GM08714 (cell line): ENCODE results near the gene MYBPH.

ENCODE experiments used
- H3K4me3 ChIP-seq: fragments of 200-500 bp; sonication (Bioruptor generic); 2 replicates; pipeline ENCODE4 v1.5.1; 2014; ENCODE audit warnings: mild to moderate bottlenecking, low read length, inconsistent platforms
- ZNF274 ChIP-seq: IDR thresholded peaks from 2 replicates; pipeline ENCODE4 v1.6.1; 2012; ENCODE audit warnings: mild to moderate bottlenecking, low read depth, low read length

MYBPH gene, protein sequence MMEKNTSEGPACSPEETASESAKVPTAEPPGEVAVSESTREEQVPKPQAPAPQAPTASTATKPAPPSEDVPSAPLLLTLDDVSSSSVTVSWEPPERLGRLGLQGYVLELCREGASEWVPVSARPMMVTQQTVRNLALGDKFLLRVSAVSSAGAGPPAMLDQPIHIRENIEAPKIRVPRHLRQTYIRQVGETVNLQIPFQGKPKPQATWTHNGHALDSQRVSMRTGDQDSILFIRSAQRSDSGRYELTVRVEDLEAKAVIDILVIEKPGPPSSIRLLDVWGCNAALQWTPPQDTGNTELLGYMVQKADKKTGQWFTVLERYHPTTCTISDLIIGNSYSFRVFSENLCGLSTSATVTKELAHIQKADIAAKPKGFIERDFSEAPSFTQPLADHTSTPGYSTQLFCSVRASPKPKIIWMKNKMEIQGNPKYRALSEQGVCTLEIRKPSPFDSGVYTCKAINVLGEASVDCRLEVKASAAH

DNA sequence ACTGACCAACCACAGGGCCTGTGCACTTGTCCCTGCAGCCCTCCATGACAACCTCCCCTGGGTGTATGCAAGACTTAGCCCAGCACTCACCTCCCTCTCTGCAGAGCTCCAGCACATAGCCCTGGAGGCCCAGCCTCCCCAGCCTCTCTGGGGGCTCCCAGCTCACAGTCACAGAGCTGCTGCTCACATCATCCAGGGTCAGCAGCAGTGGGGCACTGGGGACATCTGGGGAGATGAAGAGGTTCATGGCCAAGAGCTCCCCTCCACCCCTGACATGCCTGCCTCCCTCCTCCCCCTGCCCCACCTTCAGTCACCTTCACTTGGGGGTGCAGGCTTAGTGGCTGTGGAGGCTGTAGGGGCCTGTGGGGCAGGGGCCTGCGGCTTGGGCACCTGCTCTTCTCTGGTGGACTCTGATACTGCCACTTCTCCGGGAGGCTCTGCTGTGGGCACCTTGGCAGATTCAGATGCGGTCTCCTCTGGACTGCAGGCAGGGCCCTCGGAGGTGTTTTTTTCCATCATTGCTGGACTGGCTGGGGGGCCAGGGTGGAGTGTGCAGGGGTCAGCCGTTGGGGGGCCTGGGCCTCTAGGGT is at the start of gene MYBPH:
MYBPH (minus strand) TSS at position 590 of the 590 bp plus-strand sequence; CDS start at position 519, 71 bp downstream.
- no peak for TF ChIP-seq ZNF274
- no peak within 1 kb of the TSS for H3K4me3 ChIP-seq

DNA sequence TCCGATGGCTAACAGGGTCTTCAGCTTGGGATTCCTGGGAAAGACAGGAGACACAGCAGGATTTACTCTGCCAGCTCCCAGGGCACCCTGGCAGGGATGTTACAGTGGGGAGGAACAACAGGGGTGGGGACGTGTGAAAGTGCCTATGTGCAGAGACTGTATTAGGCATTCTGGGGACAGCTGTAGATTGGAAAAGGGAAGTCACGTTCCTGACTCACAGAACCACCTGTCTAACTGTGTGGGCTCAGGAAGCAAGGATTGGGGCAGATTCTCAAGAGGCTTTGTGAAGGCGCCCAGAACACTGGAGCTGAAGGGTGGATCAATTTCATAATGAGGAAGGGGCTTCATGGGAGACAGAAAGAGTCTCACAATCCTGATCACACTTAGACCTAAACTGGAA is 49.4 kb upstream of the MYBPH start:
- TF ChIP-seq ZNF274, result no peak
- H3K4me3 ChIP-seq, result no peak overlapping the region

DNA sequence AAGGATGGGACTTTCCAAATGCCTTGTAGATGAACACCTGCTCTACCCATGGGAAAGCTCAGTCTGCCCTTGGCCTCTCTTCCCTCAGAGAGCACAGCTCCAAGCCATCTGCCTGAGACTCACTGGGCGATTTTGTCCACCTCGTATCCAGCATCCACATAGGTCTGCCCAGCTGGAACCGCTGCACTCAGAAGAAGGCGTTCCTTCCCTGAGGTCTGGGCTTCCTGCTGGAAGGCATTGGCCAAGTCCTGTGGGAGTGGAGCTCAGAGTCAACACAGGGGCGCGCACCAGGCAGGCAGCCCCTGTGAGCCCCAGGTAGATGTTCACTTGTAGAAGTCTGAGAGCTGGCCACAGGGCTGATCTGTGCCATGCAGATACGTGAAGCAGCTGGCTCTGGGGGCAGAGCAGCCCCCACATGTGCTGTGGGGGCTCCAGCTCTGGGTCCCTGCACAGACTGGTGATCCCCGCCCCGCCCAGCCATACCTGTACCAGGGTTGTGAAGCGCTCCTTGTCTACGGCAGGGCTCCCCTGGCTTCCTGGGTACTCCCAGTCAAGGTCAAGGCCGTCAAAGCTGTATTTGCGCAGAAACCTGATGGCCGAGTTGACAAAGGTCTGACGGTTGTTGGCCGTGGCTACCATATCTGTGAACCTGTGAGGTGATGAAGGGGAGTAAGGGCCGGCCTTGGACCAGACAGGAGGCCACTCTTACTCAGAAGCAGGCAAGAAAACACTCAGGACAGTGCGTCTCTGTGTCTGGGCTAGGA is 47.6 kb upstream of the MYBPH start:
- H3K4me3 ChIP-seq, result no peak overlapping the region
- TF ChIP-seq ZNF274, result no peak

DNA sequence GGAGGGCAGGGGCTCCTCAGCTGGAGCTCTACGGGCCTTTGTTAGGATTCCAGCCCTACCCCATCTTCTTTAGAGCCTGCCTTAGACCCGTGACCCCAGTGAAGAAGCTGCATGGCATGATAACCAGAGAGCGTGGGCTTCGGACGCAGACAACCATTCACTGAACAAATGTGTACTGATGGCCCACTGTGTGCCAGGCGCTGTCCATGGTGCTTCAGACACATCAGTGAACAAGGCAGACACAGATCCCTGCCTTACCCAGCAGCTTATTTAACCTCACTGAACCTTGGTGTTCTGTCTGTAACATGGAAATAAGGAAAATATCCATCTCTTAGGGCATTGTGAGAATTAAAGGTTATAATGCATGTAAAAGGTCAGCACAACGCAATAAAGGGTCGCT is 44.3 kb upstream of the MYBPH start:
- no peak overlapping the region for H3K4me3 ChIP-seq
- TF ChIP-seq ZNF274, result no peak

DNA sequence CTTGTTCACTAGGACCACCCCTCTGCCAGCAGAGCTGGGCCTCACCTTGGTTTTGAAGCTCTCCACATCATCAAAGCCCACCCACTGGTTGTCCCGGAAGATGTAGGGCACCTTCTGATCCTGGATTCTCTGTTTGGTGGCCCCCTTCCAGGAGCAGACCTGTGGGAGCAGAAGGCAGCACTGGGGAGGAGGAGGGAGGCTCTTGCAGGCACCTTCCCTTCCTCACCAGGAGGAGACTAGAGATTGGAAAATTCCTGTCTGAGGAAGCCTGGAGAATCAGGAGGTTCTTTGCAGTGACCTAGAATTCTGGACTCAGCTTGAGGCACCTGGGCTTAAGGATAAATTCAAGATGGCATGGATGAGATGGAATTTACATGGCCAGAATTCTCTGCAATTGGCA is 43.5 kb upstream of the MYBPH start:
- H3K4me3 ChIP-seq, result no peak overlapping the region
- TF ChIP-seq ZNF274, result no peak

DNA sequence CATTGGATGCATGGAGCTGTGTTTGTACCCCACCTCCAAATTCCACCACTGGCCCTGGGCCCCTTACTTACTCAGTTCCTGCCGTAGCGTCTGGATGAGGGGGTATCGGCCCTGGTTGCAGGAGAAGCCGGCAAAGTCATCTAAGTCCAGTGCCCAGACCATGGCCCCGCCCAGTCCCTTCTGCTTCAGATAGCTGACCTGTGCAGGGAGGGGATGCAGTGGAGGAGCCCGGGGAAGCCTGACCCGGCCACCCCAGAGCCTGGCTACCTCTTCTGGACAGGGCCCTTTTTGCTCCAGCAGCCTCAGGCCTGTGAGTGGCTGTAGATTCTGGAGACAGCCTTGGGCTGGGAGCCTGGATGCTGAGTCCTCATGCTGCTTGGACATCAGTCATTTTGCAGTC is 42.0 kb upstream of the MYBPH start:
- H3K4me3 ChIP-seq, result no peak overlapping the region
- no peak for TF ChIP-seq ZNF274

DNA sequence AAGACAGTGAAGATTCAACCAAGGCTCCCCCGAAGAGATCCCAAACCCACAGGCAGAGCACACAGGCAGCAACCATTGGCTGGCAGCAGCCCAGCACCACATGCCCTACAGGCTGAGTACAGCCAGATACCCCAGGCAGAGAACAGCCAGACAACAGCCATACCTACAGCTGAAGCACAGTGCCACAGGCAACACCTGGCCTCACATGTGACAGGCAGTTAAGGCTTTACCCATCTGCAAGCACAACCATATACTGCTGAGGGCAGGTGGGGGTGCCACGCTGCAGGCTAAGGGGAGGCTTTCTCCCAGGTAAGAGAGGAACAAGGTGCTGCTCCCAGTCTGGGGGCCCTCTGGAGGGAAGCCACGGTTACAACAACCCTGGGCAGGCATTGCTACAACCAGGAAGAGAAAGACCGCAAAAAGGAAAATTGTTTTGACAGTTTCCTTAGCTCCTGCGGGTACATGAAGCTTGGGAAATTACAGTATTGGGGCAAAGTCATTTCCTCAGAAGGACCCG is 41.6 kb upstream of the MYBPH start:
- no peak overlapping the region for H3K4me3 ChIP-seq
- no peak for TF ChIP-seq ZNF274

DNA sequence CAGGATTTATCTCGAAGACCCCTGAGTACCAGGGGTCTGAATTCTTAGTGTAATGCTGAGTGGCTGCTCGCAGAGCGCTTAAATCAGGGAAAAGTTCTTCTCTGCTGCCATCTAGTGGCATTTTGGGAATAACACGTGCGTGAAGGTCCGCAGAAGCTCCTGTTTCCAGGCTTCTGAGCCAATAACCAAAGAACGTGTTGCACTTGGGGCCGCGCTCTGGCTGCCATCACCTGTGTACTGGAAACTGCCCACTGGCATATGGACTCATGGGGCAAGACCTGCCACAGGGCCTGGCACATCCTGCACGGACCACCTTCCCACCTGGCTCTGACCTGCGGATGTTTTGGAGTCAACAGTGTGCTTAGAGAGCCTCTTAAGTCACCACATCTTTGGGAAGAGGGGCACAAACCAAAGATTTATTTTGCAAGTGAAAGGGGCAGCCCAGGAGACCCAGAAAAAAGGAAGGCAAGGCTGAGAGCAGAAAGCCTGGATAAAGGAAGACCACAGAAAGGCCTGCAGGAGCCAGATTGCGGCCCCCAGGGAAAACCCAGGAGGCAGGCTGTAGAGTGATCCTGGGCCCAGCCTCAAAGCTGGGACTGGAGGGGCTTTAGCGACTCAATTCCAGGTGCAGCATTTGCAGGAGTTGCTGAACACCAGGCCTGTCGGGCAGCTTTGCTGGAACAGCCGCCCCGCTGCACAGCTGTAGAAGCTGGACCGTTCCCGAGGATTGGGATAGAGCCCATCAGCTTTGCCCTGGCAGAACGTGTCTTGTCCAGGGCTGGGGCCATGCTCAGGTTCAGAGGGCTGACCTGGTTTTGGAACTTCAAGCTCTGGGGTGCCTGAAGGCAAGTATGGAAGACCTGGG is 40.9 kb upstream of the MYBPH start:
- no peak overlapping the region for H3K4me3 ChIP-seq
- no peak for TF ChIP-seq ZNF274

DNA sequence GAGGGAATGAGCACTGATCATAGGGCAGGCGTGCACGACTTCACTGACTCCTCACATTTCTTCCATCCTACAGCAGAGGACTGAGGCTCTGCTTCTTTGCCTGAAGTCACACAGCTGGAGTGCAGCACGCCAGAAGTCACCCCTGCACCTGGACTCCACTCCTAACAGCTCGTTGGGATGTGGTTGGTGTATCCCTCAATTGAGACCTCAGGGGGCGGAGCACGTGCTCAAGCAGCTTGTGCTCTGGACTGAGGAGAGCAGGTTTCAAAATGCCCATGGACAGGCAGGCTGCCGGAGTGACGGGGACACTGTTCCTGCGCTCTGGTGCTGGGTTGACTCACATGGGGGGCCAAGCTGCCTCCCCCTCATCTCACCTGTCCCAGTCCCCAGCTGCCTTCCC is 39.9 kb upstream of the MYBPH start:
- no peak overlapping the region for H3K4me3 ChIP-seq
- TF ChIP-seq ZNF274, result no peak

DNA sequence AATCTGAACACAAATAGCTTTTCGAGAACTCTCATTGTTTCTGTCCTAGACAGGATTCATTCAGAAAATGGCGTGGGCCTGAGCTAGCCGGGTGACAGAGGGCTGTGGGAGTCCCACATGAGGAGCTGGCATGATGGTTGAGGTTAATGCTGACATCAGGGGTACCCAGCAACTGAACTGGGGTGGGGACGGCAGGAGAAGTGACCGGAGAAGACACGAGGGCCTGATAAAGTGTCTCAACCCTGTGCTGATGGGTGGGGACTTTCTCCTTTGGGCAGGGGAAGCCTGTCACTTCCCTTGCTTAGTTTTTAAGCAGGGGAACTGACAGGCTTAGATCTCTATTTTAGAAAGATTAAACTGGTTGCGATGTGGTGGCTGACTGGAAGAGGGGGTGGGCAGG is 39.2 kb upstream of the MYBPH start:
- no peak for TF ChIP-seq ZNF274
- no peak overlapping the region for H3K4me3 ChIP-seq

DNA sequence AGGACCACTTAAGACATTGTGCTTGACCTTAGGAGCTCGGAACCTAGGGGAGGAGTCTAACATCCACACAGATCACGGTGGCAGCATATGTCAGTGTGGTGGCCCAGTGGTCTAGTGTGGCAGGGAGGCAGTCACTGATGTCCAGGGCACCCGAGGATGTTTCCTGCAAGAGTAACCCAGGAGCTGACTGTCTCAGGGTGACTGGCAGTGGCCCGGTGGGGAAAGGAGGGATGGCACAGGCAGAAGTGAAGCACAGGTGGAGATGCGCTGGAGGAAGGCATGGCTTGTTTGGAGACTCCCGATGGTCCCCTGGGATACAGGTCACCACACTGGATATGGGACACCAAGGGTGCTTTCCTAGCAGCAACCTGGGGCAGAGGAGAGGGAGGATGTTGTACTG is 37.5 kb upstream of the MYBPH start:
- no peak overlapping the region for H3K4me3 ChIP-seq
- TF ChIP-seq ZNF274, result no peak

DNA sequence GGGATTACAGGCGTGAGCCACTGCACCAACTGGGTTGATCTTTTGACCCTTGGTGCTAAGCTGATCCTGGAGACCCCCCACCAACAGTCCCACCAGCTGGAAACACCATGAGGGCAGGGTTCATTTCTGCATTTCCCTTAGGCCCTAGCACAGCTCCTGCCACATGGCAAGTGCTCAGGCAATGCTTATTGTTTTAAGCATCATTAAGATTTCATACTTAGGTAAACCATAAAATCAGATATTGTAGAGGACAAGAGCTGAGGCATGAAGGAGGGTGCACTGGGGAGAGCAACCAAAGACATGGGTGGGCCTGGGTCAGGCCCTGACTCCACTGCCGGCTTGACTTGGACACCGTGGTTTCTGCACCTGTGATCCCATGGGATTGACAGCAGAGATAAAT is 36.2 kb upstream of the MYBPH start:
- no peak for TF ChIP-seq ZNF274
- H3K4me3 ChIP-seq, result no peak overlapping the region

DNA sequence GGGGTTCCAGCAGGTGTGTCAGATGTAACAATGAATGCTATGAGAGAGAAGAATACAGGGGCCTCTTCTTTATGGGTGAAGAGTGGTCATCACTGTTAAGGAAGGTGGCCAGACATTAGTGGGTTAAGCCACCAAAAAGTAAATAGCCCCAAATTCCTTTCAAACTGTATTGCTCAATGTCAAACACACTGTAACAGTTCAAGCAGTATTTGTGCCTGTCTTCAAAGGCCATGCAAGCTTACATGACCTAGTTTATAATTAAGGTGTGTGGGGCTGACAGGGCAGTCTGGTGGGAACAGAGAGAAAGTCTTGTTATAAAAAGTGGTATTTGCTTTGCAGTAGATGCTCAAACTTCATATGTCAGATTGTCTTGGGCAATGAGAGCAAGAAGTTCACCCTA is 35.4 kb upstream of the MYBPH start:
- no peak overlapping the region for H3K4me3 ChIP-seq
- no peak for TF ChIP-seq ZNF274

DNA sequence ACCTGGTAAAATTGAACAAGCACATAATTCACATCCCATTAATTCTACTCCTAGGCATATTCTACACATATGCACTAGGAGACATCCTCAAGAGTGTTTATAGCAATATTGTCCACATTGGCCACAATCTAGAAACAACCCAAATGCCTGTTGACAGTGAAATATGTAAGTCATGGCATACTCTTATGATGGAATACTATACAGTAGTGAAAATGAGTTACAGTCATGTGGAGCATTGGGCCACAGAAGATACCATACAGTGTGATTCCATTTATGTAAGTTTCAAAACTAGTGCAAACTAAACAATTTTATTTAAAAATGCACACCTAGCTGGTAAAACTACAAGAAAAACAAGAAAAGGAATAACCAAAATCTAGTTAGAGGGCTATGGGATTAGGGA is 34.7 kb upstream of the MYBPH start:
- TF ChIP-seq ZNF274, result no peak
- H3K4me3 ChIP-seq, result no peak overlapping the region
